Measurements from ENCODE around the gene SAMD1. TPM values are rescaled to one million over a fixed set of nuclear protein-coding genes. Genes with fewer than 3 reads are reported as not detected.

SAMD1 gene
- total and polyA plus RNA-seq, 2 of the 13 experiments (the other 11 are each of a cell fraction or from before 2014, with no cell fraction given): 17.5 to 45.0 TPM

DNA sequence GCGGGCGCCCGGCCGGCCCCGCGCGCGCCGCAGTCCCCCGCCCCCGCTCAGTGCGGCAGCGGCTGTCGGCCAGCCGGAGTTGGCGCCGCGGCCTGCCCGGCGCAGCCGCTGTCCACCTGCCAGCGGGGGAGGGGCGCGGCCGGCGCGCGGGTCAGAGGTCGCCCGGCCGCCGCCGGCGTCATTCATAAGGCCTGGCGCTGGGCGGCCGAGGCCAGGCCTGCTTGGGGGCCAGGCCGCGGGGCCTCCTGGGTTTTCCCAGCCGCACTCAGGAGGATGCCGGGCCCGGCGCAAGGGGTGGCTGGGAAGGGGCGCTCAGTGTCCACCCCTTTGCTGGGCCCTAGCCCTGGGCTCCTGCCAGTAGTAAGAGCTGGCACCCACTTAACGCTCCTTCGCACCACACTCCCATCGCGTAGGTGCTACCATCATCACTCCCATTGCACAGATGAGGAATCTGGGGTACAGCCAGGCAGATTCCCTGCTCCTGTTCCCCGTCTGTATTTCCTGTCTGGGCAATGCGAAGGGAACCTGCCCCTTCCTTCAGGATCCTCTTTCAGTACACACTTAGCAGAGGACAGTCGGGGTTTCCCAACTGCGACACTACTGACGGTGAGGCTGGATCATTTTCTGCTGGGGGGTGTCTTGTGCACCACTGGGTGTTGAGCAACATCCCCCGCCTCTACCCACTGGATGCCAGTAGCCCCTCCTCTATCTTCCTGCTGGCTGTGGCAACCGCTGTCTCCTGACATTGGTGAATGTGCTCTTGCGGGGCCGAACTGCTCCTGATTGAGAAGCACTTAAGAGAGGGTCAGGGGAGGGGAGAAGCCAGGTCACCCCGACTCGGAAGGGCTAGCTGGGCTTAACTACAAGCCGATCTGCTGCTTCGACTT is 27.9 kb upstream of the SAMD1 start (continued):
- TF ChIP-seq, protein P1, sequence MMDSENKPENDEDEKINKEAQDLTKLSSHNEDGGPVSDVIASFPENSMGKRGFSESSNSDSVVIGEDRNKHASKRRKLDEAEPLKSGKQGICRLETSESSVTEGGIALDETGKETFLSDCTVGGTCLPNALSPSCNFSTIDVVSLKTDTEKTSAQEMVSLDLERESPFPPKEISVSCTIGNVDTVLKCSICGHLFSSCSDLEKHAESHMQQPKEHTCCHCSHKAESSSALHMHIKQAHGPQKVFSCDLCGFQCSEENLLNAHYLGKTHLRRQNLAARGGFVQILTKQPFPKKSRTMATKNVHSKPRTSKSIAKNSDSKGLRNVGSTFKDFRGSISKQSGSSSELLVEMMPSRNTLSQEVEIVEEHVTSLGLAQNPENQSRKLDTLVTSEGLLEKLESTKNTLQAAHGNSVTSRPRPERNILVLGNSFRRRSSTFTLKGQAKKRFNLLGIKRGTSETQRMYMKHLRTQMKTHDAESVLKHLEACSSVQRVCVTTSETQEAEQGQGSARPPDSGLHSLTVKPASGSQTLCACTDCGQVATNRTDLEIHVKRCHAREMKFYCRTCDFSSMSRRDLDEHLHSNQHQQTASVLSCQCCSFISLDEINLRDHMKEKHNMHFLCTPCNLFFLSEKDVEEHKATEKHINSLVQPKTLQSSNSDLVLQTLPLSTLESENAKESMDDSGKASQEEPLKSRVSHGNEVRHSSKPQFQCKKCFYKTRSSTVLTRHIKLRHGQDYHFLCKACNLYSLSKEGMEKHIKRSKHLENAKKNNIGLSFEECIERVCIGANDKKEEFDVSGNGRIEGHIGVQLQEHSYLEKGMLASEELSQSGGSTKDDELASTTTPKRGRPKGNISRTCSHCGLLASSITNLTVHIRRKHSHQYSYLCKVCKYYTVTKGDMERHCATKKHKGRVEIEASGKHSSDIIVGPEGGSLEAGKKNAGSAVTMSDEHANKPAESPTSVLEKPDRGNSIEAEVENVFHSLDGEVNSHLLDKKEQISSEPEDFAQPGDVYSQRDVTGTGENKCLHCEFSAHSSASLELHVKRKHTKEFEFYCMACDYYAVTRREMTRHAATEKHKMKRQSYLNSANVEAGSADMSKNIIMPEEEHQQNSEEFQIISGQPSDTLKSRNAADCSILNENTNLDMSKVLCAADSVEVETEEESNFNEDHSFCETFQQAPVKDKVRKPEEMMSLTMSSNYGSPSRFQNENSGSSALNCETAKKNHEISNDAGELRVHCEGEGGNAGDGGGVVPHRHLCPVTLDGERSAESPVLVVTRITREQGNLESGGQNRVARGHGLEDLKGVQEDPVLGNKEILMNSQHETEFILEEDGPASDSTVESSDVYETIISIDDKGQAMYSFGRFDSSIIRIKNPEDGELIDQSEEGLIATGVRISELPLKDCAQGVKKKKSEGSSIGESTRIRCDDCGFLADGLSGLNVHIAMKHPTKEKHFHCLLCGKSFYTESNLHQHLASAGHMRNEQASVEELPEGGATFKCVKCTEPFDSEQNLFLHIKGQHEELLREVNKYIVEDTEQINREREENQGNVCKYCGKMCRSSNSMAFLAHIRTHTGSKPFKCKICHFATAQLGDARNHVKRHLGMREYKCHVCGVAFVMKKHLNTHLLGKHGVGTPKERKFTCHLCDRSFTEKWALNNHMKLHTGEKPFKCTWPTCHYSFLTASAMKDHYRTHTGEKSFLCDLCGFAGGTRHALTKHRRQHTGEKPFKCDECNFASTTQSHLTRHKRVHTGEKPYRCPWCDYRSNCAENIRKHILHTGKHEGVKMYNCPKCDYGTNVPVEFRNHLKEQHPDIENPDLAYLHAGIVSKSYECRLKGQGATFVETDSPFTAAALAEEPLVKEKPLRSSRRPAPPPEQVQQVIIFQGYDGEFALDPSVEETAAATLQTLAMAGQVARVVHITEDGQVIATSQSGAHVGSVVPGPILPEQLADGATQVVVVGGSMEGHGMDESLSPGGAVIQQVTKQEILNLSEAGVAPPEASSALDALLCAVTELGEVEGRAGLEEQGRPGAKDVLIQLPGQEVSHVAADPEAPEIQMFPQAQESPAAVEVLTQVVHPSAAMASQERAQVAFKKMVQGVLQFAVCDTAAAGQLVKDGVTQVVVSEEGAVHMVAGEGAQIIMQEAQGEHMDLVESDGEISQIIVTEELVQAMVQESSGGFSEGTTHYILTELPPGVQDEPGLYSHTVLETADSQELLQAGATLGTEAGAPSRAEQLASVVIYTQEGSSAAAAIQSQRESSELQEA (CRISPR knock-in tag; IDR thresholded peaks at IDR 0.05; ENCODE audit: not compliant biosample characterization): peak; percentile 53
- TF ChIP-seq, protein P2, sequence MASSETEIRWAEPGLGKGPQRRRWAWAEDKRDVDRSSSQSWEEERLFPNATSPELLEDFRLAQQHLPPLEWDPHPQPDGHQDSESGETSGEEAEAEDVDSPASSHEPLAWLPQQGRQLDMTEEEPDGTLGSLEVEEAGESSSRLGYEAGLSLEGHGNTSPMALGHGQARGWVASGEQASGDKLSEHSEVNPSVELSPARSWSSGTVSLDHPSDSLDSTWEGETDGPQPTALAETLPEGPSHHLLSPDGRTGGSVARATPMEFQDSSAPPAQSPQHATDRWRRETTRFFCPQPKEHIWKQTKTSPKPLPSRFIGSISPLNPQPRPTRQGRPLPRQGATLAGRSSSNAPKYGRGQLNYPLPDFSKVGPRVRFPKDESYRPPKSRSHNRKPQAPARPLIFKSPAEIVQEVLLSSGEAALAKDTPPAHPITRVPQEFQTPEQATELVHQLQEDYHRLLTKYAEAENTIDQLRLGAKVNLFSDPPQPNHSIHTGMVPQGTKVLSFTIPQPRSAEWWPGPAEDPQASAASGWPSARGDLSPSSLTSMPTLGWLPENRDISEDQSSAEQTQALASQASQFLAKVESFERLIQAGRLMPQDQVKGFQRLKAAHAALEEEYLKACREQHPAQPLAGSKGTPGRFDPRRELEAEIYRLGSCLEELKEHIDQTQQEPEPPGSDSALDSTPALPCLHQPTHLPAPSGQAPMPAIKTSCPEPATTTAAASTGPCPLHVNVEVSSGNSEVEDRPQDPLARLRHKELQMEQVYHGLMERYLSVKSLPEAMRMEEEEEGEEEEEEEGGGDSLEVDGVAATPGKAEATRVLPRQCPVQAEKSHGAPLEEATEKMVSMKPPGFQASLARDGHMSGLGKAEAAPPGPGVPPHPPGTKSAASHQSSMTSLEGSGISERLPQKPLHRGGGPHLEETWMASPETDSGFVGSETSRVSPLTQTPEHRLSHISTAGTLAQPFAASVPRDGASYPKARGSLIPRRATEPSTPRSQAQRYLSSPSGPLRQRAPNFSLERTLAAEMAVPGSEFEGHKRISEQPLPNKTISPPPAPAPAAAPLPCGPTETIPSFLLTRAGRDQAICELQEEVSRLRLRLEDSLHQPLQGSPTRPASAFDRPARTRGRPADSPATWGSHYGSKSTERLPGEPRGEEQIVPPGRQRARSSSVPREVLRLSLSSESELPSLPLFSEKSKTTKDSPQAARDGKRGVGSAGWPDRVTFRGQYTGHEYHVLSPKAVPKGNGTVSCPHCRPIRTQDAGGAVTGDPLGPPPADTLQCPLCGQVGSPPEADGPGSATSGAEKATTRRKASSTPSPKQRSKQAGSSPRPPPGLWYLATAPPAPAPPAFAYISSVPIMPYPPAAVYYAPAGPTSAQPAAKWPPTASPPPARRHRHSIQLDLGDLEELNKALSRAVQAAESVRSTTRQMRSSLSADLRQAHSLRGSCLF (CRISPR knock-in tag; IDR thresholded peaks at IDR 0.05; ENCODE audit: borderline replicate concordance): no peak
- TF ChIP-seq ZNF274 (CRISPR knock-in tag; IDR thresholded peaks at IDR 0.05) (peak; percentile 90), PHF8 (CRISPR knock-in tag; IDR thresholded peaks at IDR 0.05) (peak; percentile 70), ZNF484 (CRISPR knock-in tag; IDR thresholded peaks at IDR 0.05; ENCODE audit: borderline replicate concordance, low read depth) (no peak), ZBTB7A (CRISPR knock-in tag; IDR thresholded peaks at IDR 0.05) (peak; percentile 59), SAP130 (CRISPR knock-in tag; IDR thresholded peaks at IDR 0.05; ENCODE audit: low read depth) (peak; percentile 69), PHF20 (CRISPR knock-in tag; IDR thresholded peaks at IDR 0.05) (peak; percentile 60; the same call in 1 of the 2 replicates), ZNF75D (CRISPR knock-in tag; IDR thresholded peaks at IDR 0.05; ENCODE audit: borderline replicate concordance) (no peak), CEBPG (CRISPR knock-in tag; IDR thresholded peaks at IDR 0.05) (peak; percentile 88)
- TF ChIP-seq, protein P3, sequence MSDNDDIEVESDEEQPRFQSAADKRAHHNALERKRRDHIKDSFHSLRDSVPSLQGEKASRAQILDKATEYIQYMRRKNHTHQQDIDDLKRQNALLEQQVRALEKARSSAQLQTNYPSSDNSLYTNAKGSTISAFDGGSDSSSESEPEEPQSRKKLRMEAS (IDR thresholded peaks at IDR 0.05): peak; percentile 61
- TF ChIP-seq, protein P4, sequence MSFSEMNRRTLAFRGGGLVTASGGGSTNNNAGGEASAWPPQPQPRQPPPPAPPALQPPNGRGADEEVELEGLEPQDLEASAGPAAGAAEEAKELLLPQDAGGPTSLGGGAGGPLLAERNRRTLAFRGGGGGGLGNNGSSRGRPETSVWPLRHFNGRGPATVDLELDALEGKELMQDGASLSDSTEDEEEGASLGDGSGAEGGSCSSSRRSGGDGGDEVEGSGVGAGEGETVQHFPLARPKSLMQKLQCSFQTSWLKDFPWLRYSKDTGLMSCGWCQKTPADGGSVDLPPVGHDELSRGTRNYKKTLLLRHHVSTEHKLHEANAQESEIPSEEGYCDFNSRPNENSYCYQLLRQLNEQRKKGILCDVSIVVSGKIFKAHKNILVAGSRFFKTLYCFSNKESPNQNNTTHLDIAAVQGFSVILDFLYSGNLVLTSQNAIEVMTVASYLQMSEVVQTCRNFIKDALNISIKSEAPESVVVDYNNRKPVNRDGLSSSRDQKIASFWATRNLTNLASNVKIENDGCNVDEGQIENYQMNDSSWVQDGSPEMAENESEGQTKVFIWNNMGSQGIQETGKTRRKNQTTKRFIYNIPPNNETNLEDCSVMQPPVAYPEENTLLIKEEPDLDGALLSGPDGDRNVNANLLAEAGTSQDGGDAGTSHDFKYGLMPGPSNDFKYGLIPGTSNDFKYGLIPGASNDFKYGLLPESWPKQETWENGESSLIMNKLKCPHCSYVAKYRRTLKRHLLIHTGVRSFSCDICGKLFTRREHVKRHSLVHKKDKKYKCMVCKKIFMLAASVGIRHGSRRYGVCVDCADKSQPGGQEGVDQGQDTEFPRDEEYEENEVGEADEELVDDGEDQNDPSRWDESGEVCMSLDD (CRISPR knock-in tag; IDR thresholded peaks at IDR 0.05; ENCODE audit: borderline replicate concordance): 0 out of 2 replicates have a peak, but pooled peaks have one; percentile 20
